Middle frontal gyrus (tissue), 1 donor: Measurements from ENCODE around the gene CARD11.

Experiments used
- DNase-seq: peaks from one replicate; pipeline ENCODE4 v3.0.0-alpha.2; 2015; ENCODE audit warnings: low spot score; ENCODE audit errors: extremely low spot score

CARD11 gene

GRCh38 chr7:2909043-2909442 is 134.6 kb downstream of the CARD11 start:
- DNase-seq, result no peak

- no peak for DNase-seq
Observed at GRCh38 chr7:2908103-2908683, 135.5 kb downstream of the CARD11 start.

- no peak for DNase-seq
Observed at GRCh38 chr7:2906197-2906931, 137.3 kb downstream of the CARD11 start.

GRCh38 chr7:2905500-2905899 is 138.2 kb downstream of the CARD11 start:
- no peak for DNase-seq

- DNase-seq, result no peak
Observed at GRCh38 chr7:2905027-2905426, 138.6 kb downstream of the CARD11 start.

GRCh38 chr7:2904202-2904601 is 139.5 kb downstream of the CARD11 start:
- no peak for DNase-seq

GRCh38 chr7:2903682-2904162 is 139.9 kb downstream of the CARD11 start:
- no peak for DNase-seq

- no peak for DNase-seq
Observed at GRCh38 chr7:2897023-2897422, 146.6 kb downstream of the CARD11 start.

GRCh38 chr7:2896131-2896530 is 147.5 kb downstream of the CARD11 start:
- DNase-seq, result no peak

- DNase-seq, result no peak
Observed at GRCh38 chr7:2894118-2894940, 149.3 kb downstream of the CARD11 start.

GRCh38 chr7:2893411-2893861 is 150.2 kb downstream of the CARD11 start:
- no peak for DNase-seq

GRCh38 chr7:2892549-2892948 is 151.1 kb downstream of the CARD11 start:
- DNase-seq, result no peak

- no peak for DNase-seq
Observed at GRCh38 chr7:2887816-2888215, 155.9 kb downstream of the CARD11 start.

- no peak for DNase-seq
Observed at GRCh38 chr7:2886900-2887299, 156.8 kb downstream of the CARD11 start.

GRCh38 chr7:2886391-2886790 is 157.3 kb downstream of the CARD11 start:
- no peak for DNase-seq

GRCh38 chr7:2884161-2884560 is 159.5 kb downstream of the CARD11 start:
- no peak for DNase-seq

GRCh38 chr7:2883101-2883500 is 160.6 kb downstream of the CARD11 start:
- DNase-seq, result no peak

GRCh38 chr7:2882111-2882510 is 161.6 kb downstream of the CARD11 start:
- no peak for DNase-seq

GRCh38 chr7:2880874-2881533 is 162.7 kb downstream of the CARD11 start:
- no peak for DNase-seq

GRCh38 chr7:2880051-2880450 is 163.6 kb downstream of the CARD11 start:
- no peak for DNase-seq

- DNase-seq, result no peak
Observed at GRCh38 chr7:2879354-2879753, 164.3 kb downstream of the CARD11 start.

GRCh38 chr7:2878306-2878705 is 165.4 kb downstream of the CARD11 start:
- no peak for DNase-seq
